COLO829 (cell line): Measurements from ENCODE around the gene HMOX2.

Experiments used
- DNase-seq: peaks from one replicate; pipeline ENCODE4 v3.0.0; 2012; ENCODE audit warnings: low spot score

HMOX2 gene

DNA sequence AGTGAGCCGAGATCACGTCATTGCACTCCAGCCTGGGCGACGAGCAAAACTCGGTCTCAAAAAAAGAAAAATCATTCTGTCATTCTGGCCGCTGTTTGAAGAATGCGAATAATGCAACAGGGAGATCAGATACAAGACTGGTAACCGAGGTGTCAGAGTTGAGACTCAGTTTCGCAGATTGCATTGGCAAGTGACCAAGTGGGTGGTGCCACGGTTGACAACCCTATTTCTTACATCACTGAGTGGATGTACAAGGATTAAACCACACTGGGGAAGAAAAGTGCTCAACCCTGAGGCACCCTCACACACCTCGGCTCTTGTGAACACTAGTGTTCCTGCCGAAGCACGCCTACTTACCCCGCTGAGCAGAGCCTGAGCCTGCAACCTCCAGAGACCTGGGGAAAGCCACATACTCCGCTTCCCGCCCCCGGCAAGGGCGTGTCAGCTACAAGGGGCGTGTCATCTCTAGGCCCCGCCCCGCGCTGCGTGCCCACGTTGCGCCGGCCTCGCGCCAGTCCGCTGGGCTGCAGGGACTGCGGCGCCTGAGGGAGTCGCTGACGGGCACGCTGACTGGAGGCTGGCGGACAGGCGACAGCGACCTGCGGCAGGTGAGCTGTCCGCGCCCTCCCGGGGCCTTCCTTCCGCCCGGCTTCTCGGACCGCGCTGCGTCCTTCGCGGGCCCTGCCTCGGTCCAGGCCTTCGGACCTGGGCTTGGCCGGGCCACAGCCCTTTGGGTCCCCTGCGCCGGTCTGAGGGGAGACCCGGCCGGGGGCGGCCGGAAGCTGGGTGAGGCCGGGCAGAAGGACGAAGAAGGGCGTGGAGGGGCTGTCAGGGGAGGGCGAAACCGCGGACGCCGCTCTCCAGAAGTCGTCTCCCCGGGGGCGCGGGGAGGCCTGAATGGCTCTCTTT lies at the start of gene HMOX2:
TSS of gene HMOX2 (plus strand) at position 519 of the 909 bp plus-strand sequence. CDS start 29,127 bp downstream, outside the sequence.
- DNase-seq: peak; percentile 93

- DNase-seq: no peak
Observed at GRCh38 chr16:4426722-4427372, 49.4 kb upstream of the HMOX2 start.

DNA sequence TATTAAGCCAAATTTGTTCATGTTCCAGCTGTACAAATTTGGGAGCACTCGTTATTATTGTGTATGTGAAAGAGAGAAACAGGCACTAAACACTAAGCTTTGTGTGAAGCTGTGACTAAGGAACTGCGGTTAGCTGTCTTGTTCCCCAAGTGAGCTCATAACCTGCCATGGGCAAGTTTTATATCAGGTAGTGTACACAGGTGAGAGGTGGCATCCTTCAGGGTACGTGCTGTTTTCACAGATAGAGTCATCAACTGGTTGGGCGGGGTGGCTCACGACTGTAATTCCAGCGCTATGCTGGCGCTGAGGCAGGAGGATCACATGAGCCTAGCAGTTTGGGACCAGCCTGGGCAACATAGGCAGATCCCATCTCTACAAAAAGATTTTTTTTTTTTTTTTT lies 47.7 kb upstream of the HMOX2 start:
- no peak for DNase-seq

- DNase-seq: no peak
Observed at GRCh38 chr16:4431023-4431422, 45.2 kb upstream of the HMOX2 start.

GRCh38 chr16:4433228-4433627 lies 43.0 kb upstream of the HMOX2 start:
- DNase-seq: no peak

- no peak for DNase-seq
Observed at GRCh38 chr16:4433914-4434787, 42.0 kb upstream of the HMOX2 start.

- no peak for DNase-seq
Observed at GRCh38 chr16:4435337-4436067, 40.7 kb upstream of the HMOX2 start.

DNA sequence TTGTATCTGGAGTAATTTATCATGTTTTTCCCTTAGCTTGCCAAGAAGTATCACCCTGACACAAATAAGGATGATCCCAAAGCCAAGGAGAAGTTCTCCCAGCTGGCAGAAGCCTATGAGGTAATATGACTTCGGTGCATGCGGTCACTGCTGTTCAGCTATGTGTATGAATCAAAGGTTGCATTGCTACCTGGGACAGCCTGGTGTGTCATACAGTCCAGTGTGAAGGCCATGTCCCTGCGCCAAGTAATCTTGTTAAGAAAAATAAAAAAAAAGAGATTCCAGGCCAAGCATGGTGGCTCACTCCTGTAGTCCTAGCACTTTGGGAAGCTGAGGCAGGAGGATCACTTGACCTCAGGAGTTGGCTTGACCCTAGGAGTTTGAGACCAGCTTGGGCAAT lies 38.8 kb upstream of the HMOX2 start:
- DNase-seq: no peak

DNA sequence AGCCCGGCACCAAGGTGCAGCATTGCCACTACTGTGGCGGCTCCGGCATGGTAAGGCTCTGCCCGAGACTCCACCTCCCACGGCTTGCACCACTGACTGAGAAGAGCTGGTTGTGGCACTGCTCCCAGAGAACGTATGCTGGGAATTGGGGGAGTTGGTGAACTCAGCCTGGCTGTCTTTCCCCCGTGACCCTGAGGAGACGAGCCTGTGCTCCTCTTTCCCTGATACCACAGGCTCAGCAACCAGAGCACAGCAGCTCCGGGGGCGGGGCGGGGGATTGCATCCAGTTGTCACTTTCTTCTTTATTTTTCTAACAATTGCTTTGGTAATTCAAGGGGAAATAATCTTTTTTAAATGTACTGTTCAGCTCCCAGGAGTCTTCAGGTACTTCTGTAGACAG lies 33.8 kb upstream of the HMOX2 start:
- DNase-seq: no peak

DNA sequence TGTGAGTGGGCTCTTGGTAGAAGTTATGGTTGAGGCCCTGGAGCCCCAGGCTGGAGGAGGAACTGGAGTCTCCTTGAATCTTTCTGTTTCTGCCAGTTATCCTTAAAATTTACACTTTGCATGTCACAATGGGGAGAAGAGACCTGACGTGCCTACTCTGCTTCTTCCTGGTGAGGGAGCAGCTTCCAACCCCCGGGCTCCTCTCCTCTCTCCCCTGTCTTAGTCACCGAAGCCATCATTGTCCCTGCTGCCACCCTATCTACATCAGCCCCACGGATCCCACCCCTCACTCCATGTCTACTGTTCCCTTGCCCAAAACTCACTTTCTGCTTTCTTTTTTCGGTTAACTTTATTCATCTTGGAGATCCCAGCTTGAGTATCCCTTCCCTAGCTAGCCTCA lies 32.9 kb upstream of the HMOX2 start:
- DNase-seq: no peak

- no peak for DNase-seq
Observed at GRCh38 chr16:4443986-4444385, 32.2 kb upstream of the HMOX2 start.

DNA sequence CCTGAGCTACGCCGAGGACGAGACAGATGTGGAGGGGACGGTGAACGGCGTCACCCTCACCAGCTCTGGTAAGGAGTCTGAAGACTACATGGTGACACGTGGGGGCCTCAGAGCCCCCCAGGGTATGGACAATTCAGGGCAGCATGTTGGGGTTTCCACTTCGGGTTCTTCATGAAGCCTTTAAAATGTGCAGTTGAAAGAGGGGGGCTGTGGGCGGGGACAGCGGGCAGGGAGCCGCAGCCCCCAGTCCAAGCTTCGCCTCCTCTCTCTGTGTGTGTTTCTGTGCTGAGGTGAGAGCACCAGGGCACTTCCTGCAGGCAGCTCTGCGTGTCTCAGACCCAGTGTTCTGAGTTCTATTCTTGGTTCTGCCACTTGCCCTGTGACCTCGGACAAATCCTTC lies 25.8 kb upstream of the HMOX2 start:
- DNase-seq: no peak

DNA sequence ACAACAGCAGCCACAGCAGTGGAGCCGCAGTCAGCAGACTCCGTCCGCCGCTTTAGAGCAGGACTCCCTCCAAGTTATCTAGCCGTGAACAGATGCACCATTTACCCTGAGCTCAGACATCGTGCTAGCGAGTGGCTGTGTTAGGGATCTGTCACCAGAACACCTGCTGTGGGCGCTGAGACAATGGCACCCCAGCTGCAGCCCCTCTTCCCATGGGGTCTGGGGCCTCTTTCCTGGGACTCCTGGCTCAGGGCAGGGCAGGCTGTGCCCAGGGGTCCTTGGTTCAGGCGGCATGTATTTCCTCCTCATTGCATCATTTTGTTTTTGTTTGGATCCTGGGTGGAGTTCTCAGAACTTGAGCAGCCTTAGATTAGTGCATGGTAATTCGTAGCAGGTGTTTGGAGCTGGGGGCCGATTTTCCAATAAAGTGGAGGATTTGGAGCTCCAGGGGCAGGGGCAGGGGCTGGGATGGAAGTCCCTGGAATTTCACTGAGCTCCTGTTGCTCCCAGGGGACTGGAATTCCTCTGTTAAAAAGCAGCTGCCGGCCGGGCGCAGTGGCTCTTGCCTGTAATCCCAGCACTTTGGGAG lies 25.2 kb upstream of the HMOX2 start:
- DNase-seq: no peak

DNA sequence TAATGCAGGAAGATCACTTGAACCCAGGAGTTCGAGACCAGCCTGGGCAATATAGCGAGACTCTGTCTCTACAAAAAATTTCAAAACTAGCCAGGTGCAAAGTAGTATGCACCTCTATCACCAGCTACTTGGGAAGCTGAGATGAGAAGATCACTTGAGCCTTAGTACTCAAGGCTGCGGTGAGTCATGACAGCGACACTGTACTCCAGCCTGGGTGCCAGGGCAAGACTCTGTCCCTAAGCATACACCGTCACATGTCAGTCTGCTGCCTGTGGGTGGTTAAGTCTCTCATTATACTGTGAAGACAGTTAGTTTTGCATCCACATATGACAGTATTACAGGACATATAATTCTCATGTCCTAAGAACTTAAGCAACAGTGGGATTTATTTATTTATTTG lies 23.5 kb upstream of the HMOX2 start:
- DNase-seq: no peak

- DNase-seq: no peak
Observed at GRCh38 chr16:4454623-4455022, 21.6 kb upstream of the HMOX2 start.

DNA sequence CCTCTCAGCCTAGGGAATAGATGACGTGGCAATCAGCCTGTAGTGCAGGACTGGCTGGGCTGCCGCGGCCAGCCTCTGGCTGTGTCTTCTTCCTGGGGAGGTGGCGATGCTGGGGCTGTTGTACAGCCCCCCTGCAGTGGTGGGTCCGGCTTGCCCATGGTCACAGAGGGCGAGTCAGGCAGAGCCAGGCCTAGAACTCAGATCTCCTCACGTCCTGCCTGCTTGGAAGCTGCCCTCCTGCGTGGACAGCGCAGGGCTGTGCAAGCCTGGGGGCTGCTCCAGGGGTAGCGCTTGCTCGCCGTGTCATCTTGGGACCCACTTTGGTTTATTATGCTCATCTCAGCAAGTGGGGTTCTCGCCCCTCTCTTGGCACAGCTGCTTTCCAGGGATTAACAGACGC lies 21.1 kb upstream of the HMOX2 start:
- DNase-seq: no peak

DNA sequence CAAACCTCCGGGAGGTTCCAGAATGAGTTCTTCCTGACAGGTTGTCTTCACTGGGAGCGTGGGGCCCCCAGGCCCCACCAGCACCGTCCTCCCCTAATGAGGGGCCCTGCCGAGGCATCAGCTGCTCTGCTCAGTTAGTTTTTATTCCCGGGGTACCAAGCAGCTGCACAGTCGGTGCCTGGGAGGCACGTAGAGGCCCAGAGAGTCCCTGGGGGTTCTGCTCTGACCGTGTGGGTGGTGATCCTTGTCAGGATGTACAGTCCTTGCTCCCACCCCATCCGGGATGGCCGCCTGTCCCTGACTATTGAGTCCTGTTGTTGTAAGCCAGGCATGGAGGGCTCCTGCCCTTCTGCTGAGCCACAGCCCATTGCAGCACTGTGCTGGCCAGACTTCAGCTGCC lies 20.2 kb upstream of the HMOX2 start:
- DNase-seq: no peak

- DNase-seq: no peak
Observed at GRCh38 chr16:4460936-4461249, 15.3 kb upstream of the HMOX2 start.

DNA sequence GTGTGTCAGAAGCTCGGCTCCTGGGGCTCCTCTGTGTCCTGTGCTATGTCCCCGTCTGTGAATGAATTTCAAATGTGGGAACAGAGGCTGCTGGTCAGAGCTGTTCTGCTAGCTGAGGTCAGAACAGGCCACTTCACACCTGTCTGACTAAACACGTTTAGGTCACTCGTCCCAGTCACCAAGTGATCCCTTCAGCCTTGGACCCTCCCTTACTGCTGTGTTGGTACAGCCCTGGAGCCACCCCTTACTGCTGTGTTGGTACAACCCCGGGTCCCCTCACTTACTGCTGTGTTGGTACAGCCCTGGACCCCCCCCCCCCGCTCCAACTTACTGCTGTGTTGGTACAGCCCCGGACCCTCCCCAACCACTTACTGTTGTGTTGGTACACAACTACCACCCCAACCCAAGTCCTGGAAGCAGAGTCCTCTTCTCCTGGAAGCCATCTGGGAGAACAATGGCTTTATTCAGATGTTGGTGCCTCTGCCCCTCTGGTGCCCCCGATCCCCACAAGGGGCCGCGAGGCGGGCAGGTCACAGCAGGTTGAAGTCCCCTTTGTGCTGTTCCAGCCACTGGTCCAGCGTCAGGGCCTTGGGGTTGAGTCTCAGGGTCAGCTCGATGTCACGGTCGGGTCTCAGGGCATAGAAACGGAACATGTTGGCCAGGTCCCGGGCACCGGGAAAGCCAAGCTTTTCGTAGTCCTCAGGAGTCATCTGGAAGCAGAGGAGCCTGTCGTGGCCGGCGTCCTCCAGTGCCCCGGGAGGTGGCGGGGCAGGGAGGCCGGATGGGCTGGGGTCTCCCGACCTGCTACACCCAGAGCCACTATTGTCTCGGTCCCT lies 14.7 kb upstream of the HMOX2 start:
- peak; percentile 56 for DNase-seq

- no peak for DNase-seq
Observed at GRCh38 chr16:4463522-4464163, 12.6 kb upstream of the HMOX2 start.
